ENCODE measurements around the gene TSPEAR.

Gene TSPEAR

GRCh38 chr21:44462086-44462833 lies 249.1 kb downstream of the TSPEAR start:
- H3K27ac Mint-ChIP-seq = no peak overlapping the region
- H3K9me3 Mint-ChIP-seq (ENCODE audit: low read depth) = no peaks in the 10 kb centered on the region
- no peaks in the 10 kb centered on the region for H3K4me1 Mint-ChIP-seq (ENCODE audit: low read depth)
- H3K27me3 Mint-ChIP-seq = no peaks in the 10 kb centered on the region
- H3K36me3 Mint-ChIP-seq = no peaks in the 10 kb centered on the region
- H3K4me3 Mint-ChIP-seq = no peak overlapping the region

GRCh38 chr21:44461464-44462001 lies 249.8 kb downstream of the TSPEAR start:
- Mint-ChIP-seq H3K9me3 (ENCODE audit: low read depth) (no peaks in the 10 kb centered on the region), H3K27me3 (no peaks in the 10 kb centered on the region), H3K36me3 (no peaks in the 10 kb centered on the region), H3K4me1 (ENCODE audit: low read depth) (no peaks in the 10 kb centered on the region), H3K4me3 (no peak overlapping the region), H3K27ac (no peak overlapping the region)

DNA sequence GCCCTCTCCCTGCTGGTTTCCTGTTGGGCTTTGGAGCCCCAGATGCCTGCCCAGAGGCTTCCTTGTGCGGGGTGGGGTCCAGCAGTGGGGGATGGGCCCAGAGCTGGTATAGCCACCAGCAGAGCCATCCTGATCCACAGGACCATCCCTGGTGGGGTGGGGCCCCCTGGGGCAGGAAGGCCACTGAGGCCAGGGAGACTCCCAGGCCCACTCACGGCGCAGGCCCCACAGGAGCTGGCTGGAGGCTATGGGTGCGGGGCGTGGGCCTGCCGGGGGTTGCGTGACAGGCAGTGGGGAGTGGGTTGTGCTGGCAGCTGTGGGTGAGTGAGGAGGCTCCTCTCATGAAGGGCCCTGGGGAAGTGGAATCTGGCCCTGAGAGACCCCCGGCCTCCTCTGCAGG lies 250.4 kb downstream of the TSPEAR start:
- H3K36me3 Mint-ChIP-seq = no peaks in the 10 kb centered on the region
- H3K4me3 Mint-ChIP-seq = no peak overlapping the region
- no peaks in the 10 kb centered on the region for H3K9me3 Mint-ChIP-seq (ENCODE audit: low read depth)

DNA sequence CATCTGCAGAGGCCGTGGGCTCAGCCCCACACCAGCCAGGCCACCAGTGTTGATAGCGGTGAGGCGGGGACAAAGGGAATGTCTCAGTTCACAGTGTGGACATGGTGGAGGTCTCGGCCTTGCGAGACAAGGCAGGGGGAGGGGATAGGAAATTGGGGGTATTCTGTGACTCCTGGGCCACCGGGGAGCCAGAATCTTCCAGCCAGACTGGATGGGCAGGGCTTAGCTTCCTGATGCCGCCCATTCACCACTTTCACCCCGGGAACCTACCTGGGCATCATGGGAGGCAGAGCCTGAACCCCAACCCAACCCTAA lies 251.0 kb downstream of the TSPEAR start:
- no peaks in the 10 kb centered on the region for H3K4me1 Mint-ChIP-seq (ENCODE audit: low read depth)
- no peak overlapping the region for H3K27ac Mint-ChIP-seq
- no peaks in the 10 kb centered on the region for H3K9me3 Mint-ChIP-seq (ENCODE audit: low read depth)
- H3K27me3 Mint-ChIP-seq = no peaks in the 10 kb centered on the region
- no peaks in the 10 kb centered on the region for H3K36me3 Mint-ChIP-seq
- no peak overlapping the region for H3K4me3 Mint-ChIP-seq

More for the DNA sequence above, 250.4 kb downstream of the TSPEAR start:
- H3K4me1 Mint-ChIP-seq (ENCODE audit: low read depth) = no peaks in the 10 kb centered on the region
- H3K27ac Mint-ChIP-seq = no peak overlapping the region
- no peaks in the 10 kb centered on the region for H3K27me3 Mint-ChIP-seq

DNA sequence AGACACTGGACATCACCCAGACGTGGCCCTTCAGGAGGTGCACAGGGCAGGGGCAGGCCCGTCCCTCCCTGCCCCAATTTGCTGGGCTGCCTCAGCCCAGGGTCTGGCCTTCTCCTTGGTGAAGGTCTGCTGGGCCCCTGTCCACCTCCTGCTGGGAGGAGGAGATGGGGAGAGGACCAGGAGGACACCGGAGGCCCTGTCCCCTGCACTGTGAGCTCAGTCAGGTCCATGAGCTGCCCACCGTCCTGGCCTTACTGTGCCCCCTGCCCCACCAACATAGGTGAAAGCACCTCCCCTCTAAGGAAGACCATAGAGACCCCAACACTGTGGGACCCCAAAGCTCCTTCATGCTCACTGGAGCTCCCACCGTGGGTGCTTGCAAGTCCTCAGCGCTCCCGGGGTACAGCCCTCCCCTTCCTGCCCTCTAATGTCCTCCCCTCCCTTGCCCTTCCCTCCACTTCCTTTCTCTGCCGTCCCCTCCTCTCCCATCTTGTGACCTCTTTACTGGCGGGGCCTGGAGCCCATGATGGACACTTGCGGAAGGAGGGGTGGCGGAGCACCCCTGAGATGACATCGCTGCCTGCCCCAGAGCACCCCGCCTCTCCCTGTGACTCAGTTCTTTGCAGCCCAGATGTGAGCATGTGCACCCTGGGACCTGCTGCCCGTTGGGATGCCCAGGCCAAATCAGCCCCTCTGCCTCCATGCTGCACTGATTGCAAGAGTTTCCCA lies 251.5 kb downstream of the TSPEAR start:
- no peaks in the 10 kb centered on the region for H3K4me1 Mint-ChIP-seq (ENCODE audit: low read depth)
- H3K27me3 Mint-ChIP-seq = no peaks in the 10 kb centered on the region
- no peak overlapping the region for H3K27ac Mint-ChIP-seq
- H3K36me3 Mint-ChIP-seq = no peaks in the 10 kb centered on the region
- no peaks in the 10 kb centered on the region for H3K9me3 Mint-ChIP-seq (ENCODE audit: low read depth)
- H3K4me3 Mint-ChIP-seq = no peak overlapping the region

GRCh38 chr21:44458971-44459711 lies 252.2 kb downstream of the TSPEAR start:
- no peaks in the 10 kb centered on the region for H3K9me3 Mint-ChIP-seq (ENCODE audit: low read depth)
- H3K4me1 Mint-ChIP-seq (ENCODE audit: low read depth) = peaks cover 6% of the 10 kb centered on the region
- H3K36me3 Mint-ChIP-seq = no peaks in the 10 kb centered on the region
- no peaks in the 10 kb centered on the region for H3K27me3 Mint-ChIP-seq
- no peak overlapping the region for H3K4me3 Mint-ChIP-seq
- no peak overlapping the region for H3K27ac Mint-ChIP-seq

DNA sequence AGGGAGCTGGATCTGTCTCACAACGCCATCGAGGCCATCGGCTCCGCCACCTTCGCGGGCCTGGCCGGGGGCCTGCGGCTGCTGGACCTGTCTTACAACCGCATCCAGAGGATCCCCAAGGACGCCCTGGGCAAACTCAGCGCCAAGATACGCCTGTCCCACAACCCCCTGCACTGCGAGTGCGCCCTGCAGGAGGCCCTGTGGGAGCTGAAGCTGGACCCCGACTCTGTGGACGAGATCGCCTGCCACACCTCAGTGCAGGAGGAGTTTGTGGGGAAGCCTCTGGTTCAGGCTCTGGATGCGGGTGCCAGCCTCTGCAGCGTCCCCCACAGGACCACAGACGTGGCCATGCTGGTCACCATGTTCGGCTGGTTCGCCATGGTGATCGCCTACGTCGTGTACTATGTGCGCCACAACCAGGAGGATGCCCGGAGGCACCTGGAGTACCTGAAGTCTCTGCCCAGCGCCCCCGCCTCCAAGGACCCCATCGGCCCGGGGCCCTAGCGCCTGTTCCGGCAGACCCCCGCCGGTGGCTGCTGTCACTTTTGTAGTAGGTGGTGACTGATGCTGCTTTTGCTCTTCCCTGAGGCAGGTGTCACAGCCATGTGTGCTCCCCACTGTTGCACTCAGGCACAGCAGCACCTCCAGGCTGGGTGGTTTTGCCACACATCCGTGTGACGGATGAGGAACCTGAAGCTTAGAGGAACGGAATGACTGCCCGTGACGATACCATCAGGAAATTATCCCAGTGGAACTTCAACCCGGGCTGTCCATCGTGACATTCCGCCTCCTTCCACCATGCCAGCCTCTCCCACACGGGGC lies 254.2 kb downstream of the TSPEAR start:
- H3K4me1 Mint-ChIP-seq (ENCODE audit: low read depth) = peaks cover 6% of the 10 kb centered on the region

DNA sequence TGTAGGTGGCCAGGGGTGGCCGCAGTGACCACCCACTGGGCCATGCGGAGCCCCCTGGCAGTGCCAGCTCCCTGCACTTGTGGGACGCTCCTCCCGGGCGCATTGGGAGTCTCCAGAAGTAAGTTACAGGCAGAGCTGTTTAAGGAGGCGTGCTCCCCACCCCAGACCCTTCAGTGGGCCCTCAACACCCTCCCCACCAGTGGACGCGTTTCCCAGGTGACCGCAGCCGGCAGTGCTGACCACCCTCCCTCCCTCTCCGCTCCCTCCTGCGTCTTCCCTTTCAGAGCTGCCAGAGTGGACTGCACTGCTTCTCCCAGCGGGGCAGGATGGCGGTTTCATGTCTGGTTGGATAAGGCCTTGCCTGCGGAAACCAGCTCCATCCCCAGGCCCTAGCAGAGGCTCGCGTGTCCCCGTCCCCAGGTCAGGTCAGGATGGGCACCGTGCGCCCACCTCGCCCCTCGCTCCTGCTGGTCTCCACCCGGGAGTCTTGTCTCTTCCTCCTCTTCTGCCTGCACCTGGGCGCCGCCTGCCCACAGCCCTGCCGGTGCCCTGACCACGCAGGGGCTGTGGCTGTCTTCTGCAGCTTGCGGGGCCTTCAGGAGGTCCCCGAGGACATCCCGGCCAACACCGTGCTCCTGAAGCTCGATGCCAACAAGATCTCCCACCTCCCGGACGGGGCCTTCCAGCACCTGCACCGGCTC lies 255.0 kb downstream of the TSPEAR start:
- H3K27ac Mint-ChIP-seq = no peak overlapping the region
- H3K4me1 Mint-ChIP-seq (ENCODE audit: low read depth) = peaks cover 6% of the 10 kb centered on the region
- no peaks in the 10 kb centered on the region for H3K36me3 Mint-ChIP-seq
- no peaks in the 10 kb centered on the region for H3K9me3 Mint-ChIP-seq (ENCODE audit: low read depth)
- H3K4me3 Mint-ChIP-seq = peak overlapping the region; percentile 40
- no peaks in the 10 kb centered on the region for H3K27me3 Mint-ChIP-seq

More for the DNA sequence above, 254.2 kb downstream of the TSPEAR start:
- Mint-ChIP-seq H3K4me3 (peak overlapping the region; percentile 67), H3K27me3 (no peaks in the 10 kb centered on the region), H3K9me3 (ENCODE audit: low read depth) (no peaks in the 10 kb centered on the region), H3K36me3 (no peaks in the 10 kb centered on the region), H3K27ac (no peak overlapping the region)

DNA sequence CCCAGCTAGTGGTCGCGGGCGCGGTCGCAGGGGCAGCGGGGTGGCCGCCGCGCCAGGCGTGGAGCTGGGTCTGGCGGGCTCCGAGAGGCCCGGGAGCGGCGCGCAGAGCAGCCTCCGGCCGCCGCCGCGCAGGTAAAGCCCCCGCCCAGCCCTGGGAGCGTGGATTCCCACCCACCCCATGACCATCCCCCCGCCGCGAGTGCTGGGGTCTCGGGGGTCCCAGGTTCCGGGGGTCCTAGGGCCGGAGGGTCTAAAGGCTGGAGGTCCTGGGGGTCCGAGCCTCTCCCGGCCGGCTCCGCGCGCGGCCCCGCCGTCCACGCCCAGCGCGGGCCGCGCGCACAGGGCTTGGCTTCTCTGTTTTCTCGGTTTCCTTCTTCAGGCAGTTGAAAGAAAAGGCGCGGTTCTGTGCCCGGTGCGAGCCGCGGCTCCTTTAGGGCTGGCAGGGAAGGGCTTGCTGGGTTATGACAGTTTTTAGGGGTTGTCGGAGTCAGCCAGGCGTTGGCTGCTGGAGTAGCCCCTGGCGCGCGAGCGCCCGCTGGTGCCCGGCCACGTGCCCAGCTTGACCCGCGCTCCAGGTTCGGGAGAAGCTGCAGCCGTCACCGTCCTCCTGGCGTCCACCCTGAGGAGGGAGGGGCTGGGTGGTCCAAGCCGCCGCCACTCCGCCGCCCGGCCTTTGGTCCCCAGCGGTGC lies 255.7 kb downstream of the TSPEAR start:
- Mint-ChIP-seq H3K4me1 (ENCODE audit: low read depth) (peaks cover 6% of the 10 kb centered on the region), H3K27me3 (peaks cover 1% of the 10 kb centered on the region), H3K4me3 (peak overlapping the region; percentile 69), H3K9me3 (ENCODE audit: low read depth) (no peaks in the 10 kb centered on the region), H3K36me3 (no peaks in the 10 kb centered on the region), H3K27ac (no peak overlapping the region)

DNA sequence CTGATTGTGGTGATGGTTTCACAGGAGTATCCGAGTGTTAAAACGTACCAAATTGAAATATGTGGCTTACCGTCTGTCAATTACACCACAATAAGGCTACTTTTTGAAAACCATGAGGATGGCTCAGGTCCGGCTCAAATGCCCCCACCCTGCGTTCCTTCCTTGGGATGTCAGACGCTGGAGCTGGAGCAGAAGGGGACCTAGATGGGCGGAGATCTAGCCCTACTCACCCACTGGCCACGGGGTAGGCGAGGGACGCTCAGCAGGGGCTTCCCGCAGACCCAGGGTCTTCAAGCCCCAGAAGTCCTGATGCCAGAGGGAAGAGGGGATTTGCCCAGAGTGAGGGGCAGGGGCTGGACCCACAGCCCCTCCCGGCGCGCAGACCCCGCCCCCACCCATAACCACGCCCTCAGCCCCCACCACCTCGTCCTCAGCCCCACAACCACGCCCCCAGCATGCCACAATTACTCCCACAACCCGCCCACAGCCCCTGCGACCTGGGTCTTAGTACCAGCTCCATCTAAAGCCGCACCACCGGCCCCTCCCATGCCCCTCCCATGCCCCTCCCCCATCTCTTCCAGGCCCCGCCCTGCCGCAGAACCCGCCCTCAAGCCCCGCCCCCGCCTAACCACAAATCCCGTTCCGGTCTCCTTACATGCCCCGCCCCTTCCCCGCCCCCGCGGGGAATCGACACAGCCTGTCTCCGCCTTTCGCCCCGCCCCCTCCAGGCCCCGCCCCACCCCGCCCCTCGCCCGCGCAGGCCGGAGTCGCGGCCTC lies 256.4 kb downstream of the TSPEAR start, which contains the start of gene LRRC3:
TSS of gene LRRC3 (plus strand) at position 764 of the 777 bp plus-strand sequence. CDS start 1,135 bp downstream, outside the sequence.
- peak within 1 kb of the TSS; percentile 75 for H3K4me3 Mint-ChIP-seq
- H3K4me1 Mint-ChIP-seq (ENCODE audit: low read depth) = peaks cover 6% of the 10 kb centered on the region
- no peak within 1 kb of the TSS for H3K27ac Mint-ChIP-seq
- no peaks in the 10 kb centered on the region for H3K36me3 Mint-ChIP-seq
- peaks cover 4% of the 10 kb centered on the region for H3K27me3 Mint-ChIP-seq
- H3K9me3 Mint-ChIP-seq (ENCODE audit: low read depth) = no peaks in the 10 kb centered on the region

GRCh38 chr21:44454058-44454457 lies 257.3 kb downstream of the TSPEAR start:
- Mint-ChIP-seq H3K9me3 (ENCODE audit: low read depth) (no peaks in the 10 kb centered on the region), H3K4me3 (peak overlapping the region; percentile 75), H3K4me1 (ENCODE audit: low read depth) (peaks cover 6% of the 10 kb centered on the region), H3K36me3 (no peaks in the 10 kb centered on the region), H3K27ac (no peak overlapping the region), H3K27me3 (peaks cover 5% of the 10 kb centered on the region)

DNA sequence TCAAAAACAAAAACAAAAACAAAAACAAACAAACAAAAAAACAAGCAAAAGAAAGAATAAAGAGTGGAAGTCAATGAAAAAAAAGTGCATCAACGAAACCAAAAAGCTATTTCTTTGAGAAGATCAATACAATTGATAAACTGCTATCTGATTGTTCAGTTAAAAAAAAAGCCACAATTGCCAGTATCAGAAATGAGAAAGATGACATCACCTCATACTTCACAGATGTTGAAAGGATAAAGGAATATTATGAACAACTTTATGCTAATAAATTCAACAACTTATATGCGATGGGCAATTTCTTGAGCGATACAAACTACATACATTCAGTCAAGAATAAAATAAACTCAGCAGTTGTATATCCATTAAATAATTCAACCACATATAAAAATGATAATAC lies 258.3 kb downstream of the TSPEAR start:
- Mint-ChIP-seq H3K27ac (no peak overlapping the region), H3K36me3 (no peaks in the 10 kb centered on the region), H3K27me3 (peaks cover 6% of the 10 kb centered on the region), H3K4me3 (no peak overlapping the region), H3K9me3 (ENCODE audit: low read depth) (no peaks in the 10 kb centered on the region), H3K4me1 (ENCODE audit: low read depth) (peaks cover 6% of the 10 kb centered on the region)

GRCh38 chr21:44450999-44451398 lies 260.4 kb downstream of the TSPEAR start:
- Mint-ChIP-seq H3K4me3 (no peak overlapping the region), H3K27ac (no peak overlapping the region), H3K27me3 (peaks cover 6% of the 10 kb centered on the region), H3K9me3 (ENCODE audit: low read depth) (no peaks in the 10 kb centered on the region), H3K4me1 (ENCODE audit: low read depth) (peaks cover 6% of the 10 kb centered on the region), H3K36me3 (no peaks in the 10 kb centered on the region)

Measured in activated naive CD8-positive, alpha-beta T cell (primary cell).